Vagina (tissue), 2 donors: ENCODE data around the gene AP3S1.

Source experiments
- POLR2A ChIP-seq, 2 donors: fragments of 450-650 bp; IDR thresholded peaks; one replicate each; pipeline ENCODE4 v1.6.1; 2017; ENCODE audit warnings: antibody characterized with exemption in 2 of 2, mild to moderate bottlenecking in 2 of 2, moderate library complexity in 2 of 2
- TF ChIP-seq, protein P1 (sequence below), 3 experiments: fragments of 450-650 bp in 2 of 3; fragments of 200-600 bp in 1 of 3; sonication (generic) in 1 of 3; IDR thresholded peaks; one replicate each; pipeline ENCODE4 v1.5.1; 2017 to 2019; ENCODE audit warnings: antibody characterized with exemption in 3 of 3, mild to moderate bottlenecking in 2 of 3, moderate library complexity in 2 of 3

DNA sequence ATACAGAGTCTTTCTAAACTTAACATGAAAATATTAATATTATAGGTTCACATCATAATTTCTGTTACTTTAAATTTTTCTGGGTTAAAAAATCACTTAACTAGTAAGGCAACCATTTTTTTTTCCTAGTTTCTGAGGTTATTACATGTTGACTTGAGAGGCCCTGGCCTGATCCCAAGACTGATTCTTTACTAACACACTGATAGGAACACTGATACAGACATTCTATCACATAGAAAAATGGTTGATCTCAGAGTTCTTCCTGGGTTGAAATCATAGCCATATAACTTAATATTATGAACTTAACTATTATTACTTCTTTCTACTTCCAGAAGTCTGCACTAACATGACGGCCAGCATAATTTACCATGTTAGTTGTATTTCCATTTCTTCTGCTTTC is 43.0 kb downstream of the AP3S1 start:
- TF ChIP-seq, protein P1, sequence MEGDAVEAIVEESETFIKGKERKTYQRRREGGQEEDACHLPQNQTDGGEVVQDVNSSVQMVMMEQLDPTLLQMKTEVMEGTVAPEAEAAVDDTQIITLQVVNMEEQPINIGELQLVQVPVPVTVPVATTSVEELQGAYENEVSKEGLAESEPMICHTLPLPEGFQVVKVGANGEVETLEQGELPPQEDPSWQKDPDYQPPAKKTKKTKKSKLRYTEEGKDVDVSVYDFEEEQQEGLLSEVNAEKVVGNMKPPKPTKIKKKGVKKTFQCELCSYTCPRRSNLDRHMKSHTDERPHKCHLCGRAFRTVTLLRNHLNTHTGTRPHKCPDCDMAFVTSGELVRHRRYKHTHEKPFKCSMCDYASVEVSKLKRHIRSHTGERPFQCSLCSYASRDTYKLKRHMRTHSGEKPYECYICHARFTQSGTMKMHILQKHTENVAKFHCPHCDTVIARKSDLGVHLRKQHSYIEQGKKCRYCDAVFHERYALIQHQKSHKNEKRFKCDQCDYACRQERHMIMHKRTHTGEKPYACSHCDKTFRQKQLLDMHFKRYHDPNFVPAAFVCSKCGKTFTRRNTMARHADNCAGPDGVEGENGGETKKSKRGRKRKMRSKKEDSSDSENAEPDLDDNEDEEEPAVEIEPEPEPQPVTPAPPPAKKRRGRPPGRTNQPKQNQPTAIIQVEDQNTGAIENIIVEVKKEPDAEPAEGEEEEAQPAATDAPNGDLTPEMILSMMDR (IDR thresholded peaks at IDR 0.05): no peak
- TF ChIP-seq POLR2A (IDR thresholded peaks at IDR 0.05): no peak
